IMR-90 (cell line): ENCODE data around the gene SFSWAP. TPM values are rescaled to one million over a fixed set of nuclear protein-coding genes. Genes with fewer than 3 reads are reported as not detected.

Experiments
- ATAC-seq: fragments of 200-7000 bp; cut with Tn5 transposase; 2 replicates; pipeline ENCODE4 v1.9.1; 2020; ENCODE audit warnings: low read depth, mild to moderate bottlenecking, moderate library complexity
- BruUV-seq: library from RNA; stranded (reverse); fragments of 400-500 nt; replicated peaks from 2 replicates; lab custom pipeline; 2021; lab: Mats Ljungman, UMichigan
- CTCF ChIA-PET: fragments of 300-600 bp; formaldehyde crosslinking; extraction: SDS; loops from one replicate; lab custom pipeline; 2021; ENCODE audit warnings: antibody characterized with exemption; lab: Yijun Ruan, JAX
- POLR2A ChIA-PET: fragments of 300-600 bp; sonication (Branson Sonifier 250); formaldehyde crosslinking; loops from one replicate; lab custom pipeline; 2022; ENCODE audit warnings: antibody characterized with exemption; ENCODE audit not compliant: unreplicated experiment; lab: Charles Lee
- DNase-seq: peaks from one replicate; pipeline ENCODE4 v3.0.0; 2013
- H2AFZ ChIP-seq: replicated peaks from 2 replicates; pipeline ENCODE3; 2013; ENCODE audit warnings: low read length, mild to moderate bottlenecking; ENCODE audit not compliant: poor library complexity
- H2AK5ac ChIP-seq: 2 replicates; pipeline ENCODE4 v1.6.1; 2013; ENCODE audit warnings: low read depth, low read length, inconsistent platforms
- H2AK9ac ChIP-seq: replicated peaks from 2 replicates; pipeline ENCODE3; 2013; ENCODE audit warnings: mild to moderate bottlenecking, low read depth, low read length, moderate library complexity; ENCODE audit not compliant: poor library complexity
- H2BK120ac ChIP-seq: 2 replicates; pipeline ENCODE4 v1.6.1; 2013; ENCODE audit warnings: low read depth, low read length, inconsistent platforms
- H2BK15ac ChIP-seq: 3 replicates; pipeline ENCODE4 v1.6.1; 2013; ENCODE audit warnings: low read depth, low read length, inconsistent platforms
- H2BK20ac ChIP-seq: 2 replicates; pipeline ENCODE4 v1.6.1; 2013; ENCODE audit warnings: low read depth, mild to moderate bottlenecking, inconsistent platforms, low read length, moderate library complexity
- H2BK5ac ChIP-seq: 2 replicates; pipeline ENCODE4 v1.6.1; 2013; ENCODE audit warnings: mild to moderate bottlenecking, low read depth, low read length, inconsistent platforms; ENCODE audit not compliant: poor library complexity, severe bottlenecking
- H3K14ac ChIP-seq: replicated peaks from 2 replicates; pipeline ENCODE4 v1.6.1; 2013; ENCODE audit warnings: low read depth, low read length, inconsistent platforms
- H3K18ac ChIP-seq: 2 replicates; pipeline ENCODE4 v1.6.1; 2013; ENCODE audit warnings: low read depth, low read length, control low read depth
- H3K23ac ChIP-seq: 2 replicates; pipeline ENCODE4 v1.6.1; 2013; ENCODE audit warnings: low read depth, low read length, inconsistent platforms
- H3K27ac ChIP-seq: 2 replicates; pipeline ENCODE4 v1.5.1; 2013; ENCODE audit warnings: mild to moderate bottlenecking, control low read depth, low read length; ENCODE audit not compliant: insufficient read depth
- H3K27me3 ChIP-seq: 2 replicates; pipeline ENCODE4 v1.6.1; 2013; ENCODE audit warnings: low read length; ENCODE audit not compliant: control insufficient read depth, insufficient read depth
- H3K36me3 ChIP-seq: 2 replicates; pipeline ENCODE4 v1.6.1; 2013; ENCODE audit warnings: low read length, mixed read lengths; ENCODE audit not compliant: control insufficient read depth, insufficient read depth
- H3K4ac ChIP-seq: 2 replicates; pipeline ENCODE4 v1.6.1; 2013; ENCODE audit warnings: low read depth, low read length, inconsistent platforms
- H3K4me1 ChIP-seq: 2 replicates; pipeline ENCODE4 v1.6.1; 2013; ENCODE audit warnings: low read length, mixed read lengths; ENCODE audit not compliant: control insufficient read depth, insufficient read depth
- H3K4me2 ChIP-seq: 2 replicates; pipeline ENCODE4 v1.6.1; 2013; ENCODE audit warnings: low read depth, mild to moderate bottlenecking, control low read depth, low read length, moderate library complexity
- H3K4me3 ChIP-seq: 2 replicates; pipeline ENCODE4 v1.5.1; 2013; ENCODE audit warnings: low read depth, mild to moderate bottlenecking, control low read depth, low read length, moderate library complexity; ENCODE audit not compliant: insufficient read depth
- H3K56ac ChIP-seq: 2 replicates; pipeline ENCODE4 v1.6.1; 2013; ENCODE audit warnings: low read length, inconsistent platforms; ENCODE audit not compliant: insufficient read depth; ENCODE audit errors: extremely low read depth
- H3K79me1 ChIP-seq, 2 experiments: 2 replicates each; pipeline ENCODE4 v1.6.1; 2013; ENCODE audit warnings: low read length in 2 of 2, inconsistent platforms in 1 of 2, low read depth in 1 of 2
- H3K9ac ChIP-seq: 2 replicates; pipeline ENCODE4 v1.6.1; 2013; ENCODE audit warnings: low read depth, low read length, control low read depth
- H3K9me1 ChIP-seq: 2 replicates; pipeline ENCODE4 v1.6.1; 2013; ENCODE audit warnings: low read length, inconsistent platforms; ENCODE audit not compliant: insufficient read depth
- H3K9me3 ChIP-seq: 2 replicates; pipeline ENCODE4 v1.6.1; 2013; ENCODE audit warnings: low read length; ENCODE audit not compliant: control insufficient read depth, insufficient read depth
- H4K20me1 ChIP-seq: 2 replicates; pipeline ENCODE4 v1.6.1; 2013; ENCODE audit warnings: low read length, inconsistent platforms; ENCODE audit not compliant: insufficient read depth
- H4K5ac ChIP-seq: 2 replicates; pipeline ENCODE4 v1.6.1; 2013; ENCODE audit warnings: mild to moderate bottlenecking, low read depth, low read length, control low read depth
- H4K8ac ChIP-seq, 2 experiments: 2 replicates each; pipeline ENCODE4 v1.6.1; 2013; ENCODE audit warnings: low read depth in 2 of 2, low read length in 2 of 2, control low read depth in 1 of 2, inconsistent platforms in 1 of 2
- H4K91ac ChIP-seq: 2 replicates; pipeline ENCODE4 v1.6.1; 2013; ENCODE audit warnings: low read depth, low read length, inconsistent platforms; ENCODE audit not compliant: insufficient read depth
- BHLHE40 ChIP-seq: fragments of 150-350 bp; IDR thresholded peaks from 2 replicates; pipeline ENCODE4 v1.6.1; 2016; ENCODE audit warnings: mild to moderate bottlenecking, low read depth, low read length
- CEBPB ChIP-seq: IDR thresholded peaks from 2 replicates; pipeline ENCODE4 v1.6.1; 2012; ENCODE audit warnings: low read depth, low read length, improper control_type of control experiment
- CHD1 ChIP-seq: IDR thresholded peaks from 2 replicates; pipeline ENCODE4 v1.6.1; 2012; ENCODE audit warnings: low read depth, low read length, improper control_type of control experiment
- FOS ChIP-seq: fragments of 150-350 bp; IDR thresholded peaks from 2 replicates; pipeline ENCODE4 v1.6.1; 2016; ENCODE audit warnings: low read depth, low read length
- MAFK ChIP-seq: IDR thresholded peaks from 2 replicates; pipeline ENCODE4 v1.6.1; 2012; ENCODE audit warnings: low read depth, low read length, improper control_type of control experiment
- MXI1 ChIP-seq: IDR thresholded peaks from 2 replicates; pipeline ENCODE4 v1.6.1; 2012; ENCODE audit warnings: low read depth, mild to moderate bottlenecking, low read length, moderate library complexity, borderline replicate concordance
- NFE2L2 ChIP-seq: fragments of 150-350 bp; IDR thresholded peaks from 2 replicates; pipeline ENCODE4 v1.6.1; 2016; ENCODE audit warnings: low read depth, mild to moderate bottlenecking, low read length
- POLR2A ChIP-seq: IDR thresholded peaks from 2 replicates; pipeline ENCODE4 v1.6.1; 2012; ENCODE audit warnings: mild to moderate bottlenecking, low read depth, low read length
- RAD21 ChIP-seq: IDR thresholded peaks from 2 replicates; pipeline ENCODE4 v1.6.1; 2012; ENCODE audit warnings: low read length, improper control_type of control experiment
- RCOR1 ChIP-seq: IDR thresholded peaks from 2 replicates; pipeline ENCODE4 v1.6.1; 2012; ENCODE audit warnings: mild to moderate bottlenecking, low read length, improper control_type of control experiment; ENCODE audit not compliant: insufficient replicate concordance
- RFX5 ChIP-seq: IDR thresholded peaks from 2 replicates; pipeline ENCODE4 v1.8.0; 2012; ENCODE audit warnings: low read depth, mild to moderate bottlenecking, low read length, moderate library complexity
- SMC3 ChIP-seq: fragments of 150-350 bp; IDR thresholded peaks from 2 replicates; pipeline ENCODE4 v1.6.1; 2016; ENCODE audit warnings: low read depth, mild to moderate bottlenecking, antibody characterized with exemption, low read length, moderate library complexity
- WGBS, 2 experiments: methylation state at CpG; one replicate each; pipeline versions ENCODE4 v1.1.5 to v1.1.7; 2013; ENCODE audit warnings: missing lambda C conversion rate in 2 of 2; ENCODE audit not compliant: insufficient read length in 1 of 2; ENCODE audit errors: extremely low coverage in 2 of 2; 5-methylcytosine and 5-hydroxymethylcytosine counted together
- dilution Hi-C: fragments of 300-500 bp; cut with HindIII; formaldehyde crosslinking; loops from one replicate; pipeline ENCODE4 v1.14.3; 2018; ENCODE audit warnings: low sequenced_read_pairs; ENCODE audit not compliant: unreplicated experiment
- in situ Hi-C: fragments of 300-500 bp; cut with MboI; formaldehyde crosslinking; loops from 3 replicates; pipeline ENCODE4 v1.14.3; 2019; ENCODE audit warnings: low sequenced_read_pairs, inconsistent platforms, mixed read lengths
- intact Hi-C: fragments of 100-400 bp; cut with micrococcal nuclease; formaldehyde crosslinking; loops from 2 replicates; pipeline ENCODE4 v1.10.0; 2022
- polyA plus RNA-seq, 3 experiments: library from polyadenylated mRNA; depleted of rRNA; stranded (reverse); fragments of >200 nt; gene quantifications; 2 replicates each; pipeline ENCODE4 v1.2.3, GENCODE V29; 2012; ENCODE audit warnings: low replicate concordance in 1 of 3
- total RNA-seq: library from RNA; depleted of rRNA; stranded (reverse); fragments of >200 nt; gene quantifications from 2 replicates; pipeline ENCODE4 v1.2.3, GENCODE V29; 2012
- TF ChIP-seq, protein P1 (sequence below): conservative IDR thresholded peaks from 2 replicates; pipeline ENCODE4 v1.5.1; 2012; ENCODE audit warnings: mild to moderate bottlenecking, low read depth, low read length, improper control_type of control experiment
- TF ChIP-seq, protein P2 (sequence below): fragments of 150-350 bp; IDR thresholded peaks from 2 replicates; pipeline ENCODE4 v1.6.1; 2017; ENCODE audit warnings: mild to moderate bottlenecking, antibody characterized with exemption, low read length, low read depth

SFSWAP gene
- total and polyA plus RNA-seq, 2 of the 4 experiments (the other 2 are of a cell fraction), result 19.7 to 22.4 TPM

DNA sequence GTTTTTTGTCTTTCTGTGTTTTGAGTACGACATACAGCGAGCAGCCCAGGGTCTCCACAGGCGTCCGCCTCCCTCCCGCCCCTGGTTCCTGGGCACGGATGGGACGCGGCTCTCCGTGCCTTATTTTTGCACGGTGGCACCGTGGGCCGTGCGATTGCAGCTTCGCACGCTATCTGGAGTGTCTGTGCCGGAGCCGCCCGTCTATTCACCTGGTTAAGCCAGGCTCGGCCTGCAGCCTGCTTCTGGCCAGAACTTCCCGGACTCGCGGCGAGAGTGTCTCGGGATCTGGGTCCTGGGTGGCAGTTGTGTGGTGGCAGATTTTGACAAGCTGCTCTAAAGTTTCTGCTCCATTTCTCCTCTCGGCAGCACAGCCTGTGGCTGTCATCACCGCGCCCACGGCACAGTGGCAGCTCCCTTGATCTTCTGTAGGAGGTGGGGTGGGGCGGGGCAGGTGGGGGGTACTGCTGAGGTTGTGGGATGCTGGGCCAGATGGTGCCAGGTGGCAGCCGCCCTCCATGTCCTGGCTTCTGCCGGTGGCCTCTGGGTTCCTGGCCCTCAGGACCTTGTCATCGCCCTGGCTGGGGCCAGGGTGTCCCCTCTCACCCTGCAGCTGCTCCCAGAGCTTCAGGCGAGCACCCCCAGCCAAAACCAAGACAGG lies 120.2 kb downstream of the SFSWAP start:
- Histone ChIP-seq H4K20me1 (no peaks in the 10 kb centered on the region; the same call in 1 of the 2 replicates), H3K4me3 (peak overlapping the region; percentile 38), H3K9me1 (no peaks in the 10 kb centered on the region; the same call in 1 of the 2 replicates), H2BK20ac (no peak overlapping the region), H2AK5ac (peak overlapping the region; percentile 56; the same call in 1 of the 2 replicates), H3K27ac (peak overlapping the region; percentile 72), H3K23ac (peak overlapping the region; percentile 38; the same call in 1 of the 2 replicates), H3K36me3 (no peaks in the 10 kb centered on the region), H3K79me1 (peaks cover 0 to 13% of the 10 kb centered on the region in 2 experiments; a peak in 2 of 4 replicates), H4K91ac (peak overlapping the region; percentile 61), H3K9ac (no peak overlapping the region; the same call in 1 of the 2 replicates), H3K4me1 (peaks cover 9% of the 10 kb centered on the region; the same call in 1 of the 2 replicates), H2BK120ac (no peak overlapping the region), H4K8ac (peak overlapping the region in 1 of 2 experiments; percentile 77; a peak in 3 of 4 replicates), H3K27me3 (no peaks in the 10 kb centered on the region; the same call in 1 of the 2 replicates), H3K9me3 (no peaks in the 10 kb centered on the region), H4K5ac (peak overlapping the region; percentile 73; the same call in 1 of the 2 replicates), H3K14ac (no peak overlapping the region), H3K4ac (peak overlapping the region; percentile 83), H2AFZ (peak overlapping the region; percentile 92), H3K56ac (no peak overlapping the region), H2AK9ac (peak overlapping the region; percentile 79), H2BK5ac (no peak overlapping the region), H2BK15ac (no peak overlapping the region), H3K18ac (no peak overlapping the region), H3K4me2 (peak overlapping the region; percentile 76)
- ChIA-PET POLR2A (no interaction called here), CTCF (interaction anchor here (0.6 kb wide), 1 partner anchor 48 kb away, joined by 8 read pairs; no protein-coding TSS in a partner anchor)
- in situ Hi-C loops (loop anchor here (25.0 kb wide), 1 partner anchor 719 kb away; no protein-coding TSS in a partner anchor), dilution Hi-C loops (no loop called here), intact Hi-C loops (loop anchor here (1.0 to 10.0 kb wide), 4 partner anchors 66 to 727 kb away; no protein-coding TSS in a partner anchor)
- WGBS, 2 experiments, result 18% methylated on average over 24 of the region's 33 CpGs; no CpG with 5 or more reads in 1 of the 2 experiments
- BruUV-seq, result no TSS peak
- ATAC-seq (peak; percentile 7), DNase-seq (no peak)
- TF ChIP-seq, protein P1, sequence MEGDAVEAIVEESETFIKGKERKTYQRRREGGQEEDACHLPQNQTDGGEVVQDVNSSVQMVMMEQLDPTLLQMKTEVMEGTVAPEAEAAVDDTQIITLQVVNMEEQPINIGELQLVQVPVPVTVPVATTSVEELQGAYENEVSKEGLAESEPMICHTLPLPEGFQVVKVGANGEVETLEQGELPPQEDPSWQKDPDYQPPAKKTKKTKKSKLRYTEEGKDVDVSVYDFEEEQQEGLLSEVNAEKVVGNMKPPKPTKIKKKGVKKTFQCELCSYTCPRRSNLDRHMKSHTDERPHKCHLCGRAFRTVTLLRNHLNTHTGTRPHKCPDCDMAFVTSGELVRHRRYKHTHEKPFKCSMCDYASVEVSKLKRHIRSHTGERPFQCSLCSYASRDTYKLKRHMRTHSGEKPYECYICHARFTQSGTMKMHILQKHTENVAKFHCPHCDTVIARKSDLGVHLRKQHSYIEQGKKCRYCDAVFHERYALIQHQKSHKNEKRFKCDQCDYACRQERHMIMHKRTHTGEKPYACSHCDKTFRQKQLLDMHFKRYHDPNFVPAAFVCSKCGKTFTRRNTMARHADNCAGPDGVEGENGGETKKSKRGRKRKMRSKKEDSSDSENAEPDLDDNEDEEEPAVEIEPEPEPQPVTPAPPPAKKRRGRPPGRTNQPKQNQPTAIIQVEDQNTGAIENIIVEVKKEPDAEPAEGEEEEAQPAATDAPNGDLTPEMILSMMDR, result no peak
- TF ChIP-seq RAD21 (no peak), BHLHE40 (no peak), POLR2A (no peak), SMC3 (no peak), CHD1 (no peak), MAFK (no peak), MXI1 (no peak), RFX5 (no peak), NFE2L2 (no peak), FOS (no peak), CEBPB (no peak), RCOR1 (no peak)
- TF ChIP-seq, protein P2, sequence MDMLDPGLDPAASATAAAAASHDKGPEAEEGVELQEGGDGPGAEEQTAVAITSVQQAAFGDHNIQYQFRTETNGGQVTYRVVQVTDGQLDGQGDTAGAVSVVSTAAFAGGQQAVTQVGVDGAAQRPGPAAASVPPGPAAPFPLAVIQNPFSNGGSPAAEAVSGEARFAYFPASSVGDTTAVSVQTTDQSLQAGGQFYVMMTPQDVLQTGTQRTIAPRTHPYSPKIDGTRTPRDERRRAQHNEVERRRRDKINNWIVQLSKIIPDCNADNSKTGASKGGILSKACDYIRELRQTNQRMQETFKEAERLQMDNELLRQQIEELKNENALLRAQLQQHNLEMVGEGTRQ, result no peak
